H1 (cell line): ENCODE data around the gene PIK3CA.
"Not testable (repeated sequence)": the region's sequence is repeated elsewhere in the genome, so short reads cannot be mapped to it uniquely, and the experiment has no call there.

ENCODE experiments used
- ATF3 ChIP-seq: IDR thresholded peaks from 2 replicates; pipeline ENCODE4 v1.6.1; 2011; ENCODE audit warnings: low read depth, mild to moderate bottlenecking, low read length; ENCODE audit not compliant: insufficient read depth
- CHD2 ChIP-seq: IDR thresholded peaks from 2 replicates; pipeline ENCODE4 v1.6.1; 2012; ENCODE audit warnings: low read length, improper control_type of control experiment
- CTCF ChIP-seq, 3 experiments: IDR thresholded peaks; 1 replicate in 2 of 3; 2 replicates in 1 of 3; pipeline versions ENCODE4 v1.5.1 to v1.6.1; 2011; ENCODE audit warnings: low read length in 3 of 3, mild to moderate bottlenecking in 3 of 3, inconsistent platforms in 2 of 3, low read depth in 1 of 3, moderate library complexity in 1 of 3; ENCODE audit not compliant: insufficient read depth in 1 of 3; ENCODE audit errors: control extremely low read depth in 1 of 3
- EZH2 ChIP-seq: fragments of 200-600 bp; sonication (generic); IDR thresholded peaks from 2 replicates; pipeline ENCODE4 v1.7.1; 2012; ENCODE audit warnings: low read depth, mild to moderate bottlenecking, moderate library complexity, low read length, inconsistent platforms; ENCODE audit not compliant: severe bottlenecking
- GABPA ChIP-seq: IDR thresholded peaks from 2 replicates; pipeline ENCODE4 v1.6.1; 2011; ENCODE audit warnings: mild to moderate bottlenecking, low read length, moderate library complexity, borderline replicate concordance; ENCODE audit not compliant: insufficient read depth
- PHF8 ChIP-seq: fragments of 200-600 bp; sonication (generic); conservative IDR thresholded peaks from 2 replicates; pipeline ENCODE4 v1.7.1; 2012; ENCODE audit warnings: low read depth, mild to moderate bottlenecking, inconsistent platforms, low read length, moderate library complexity
- SIX5 ChIP-seq: IDR thresholded peaks from 2 replicates; pipeline ENCODE4 v1.6.1; 2011; ENCODE audit warnings: mild to moderate bottlenecking, low read depth, low read length
- USF2 ChIP-seq: IDR thresholded peaks from 2 replicates; pipeline ENCODE4 v1.6.1; 2011; ENCODE audit warnings: low read length, improper control_type of control experiment

GRCh38 chr3:179259959-179260756 is 112.0 kb downstream of the PIK3CA start:
- TF ChIP-seq ATF3; USF2; GABPA; CTCF (IDR thresholded peaks at IDR 0.05; ENCODE audit: control extremely low read depth in 1 of 3, insufficient read depth in 1 of 3, low read depth in 1 of 3, low read length in 3 of 3); CHD2; EZH2; SIX5; PHF8: not testable (repeated sequence)
